ENCODE results near the gene SLC24A3. TPM values are rescaled to one million over a fixed set of nuclear protein-coding genes. Genes with fewer than 3 reads are reported as not detected.

SLC24A3 gene
- total RNA-seq, 1 donor from 2014 or later: 0.79 TPM

DNA sequence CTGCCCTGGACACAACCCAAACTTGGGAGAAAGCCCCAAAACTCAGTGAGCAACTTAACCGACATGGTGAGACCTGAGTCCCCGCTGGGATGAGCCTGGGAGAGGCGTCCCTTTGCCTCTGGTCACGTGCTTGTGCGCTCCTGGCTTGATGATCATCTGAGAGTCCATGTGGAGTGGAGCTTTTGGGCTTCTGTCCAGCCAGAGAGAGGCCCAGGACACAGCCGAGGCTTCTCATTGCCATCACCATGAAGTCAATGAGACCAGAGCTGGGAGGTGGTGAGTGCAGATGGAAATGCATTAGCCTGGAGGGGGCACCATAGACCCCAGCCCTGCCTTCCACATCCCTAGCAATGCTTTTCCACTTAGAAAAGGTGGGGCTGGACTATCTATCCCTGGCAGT lies 250.0 kb downstream of the SLC24A3 start:
- Mint-ChIP-seq H3K4me3 (ENCODE audit: unreplicated experiment) (no peak overlapping the region), H3K9me3 (ENCODE audit: unreplicated experiment) (no peaks in the 10 kb centered on the region), H3K36me3 (ENCODE audit: low read depth, unreplicated experiment) (no peaks in the 10 kb centered on the region), H3K27ac (ENCODE audit: unreplicated experiment) (no peak overlapping the region), H3K27me3 (ENCODE audit: low read depth, unreplicated experiment) (peaks cover 3% of the 10 kb centered on the region), H3K4me1 (ENCODE audit: low read depth, unreplicated experiment) (no peaks in the 10 kb centered on the region)
- H4K20me1 ChIP-seq (ENCODE audit: insufficient read depth, low read length): no peaks in the 10 kb centered on the region
- H3K4me2 ChIP-seq (ENCODE audit: low read length): no peak overlapping the region
- no peak overlapping the region for H3K4me3 ChIP-seq (ENCODE audit: insufficient read depth, low read depth, low read length)
- no peaks in the 10 kb centered on the region for H3K27me3 ChIP-seq (ENCODE audit: insufficient read depth, low read length)
- H3K4me1 ChIP-seq (ENCODE audit: insufficient read depth, low read length): no peaks in the 10 kb centered on the region
- H3K27ac ChIP-seq (ENCODE audit: low read depth, low read length): no peak overlapping the region
- no peaks in the 10 kb centered on the region for H3K9me3 ChIP-seq (ENCODE audit: insufficient read depth, low read depth, low read length)
- no peak overlapping the region for H3K9ac ChIP-seq (ENCODE audit: low read length)
- no peak overlapping the region for H2AFZ ChIP-seq (ENCODE audit: low read depth, low read length)
- no peak for DNase-seq (ENCODE audit: low read depth)
- no peaks in the 10 kb centered on the region for H3K36me3 ChIP-seq (ENCODE audit: insufficient read depth, low read length)
- no peak for FAIRE-seq
- H3K79me2 ChIP-seq (ENCODE audit: insufficient read depth, low read length): no peaks in the 10 kb centered on the region
- no peak for TF ChIP-seq CTCF (IDR thresholded peaks at IDR 0.05; ENCODE audit: insufficient read depth, low read depth, low read length)
- no peak for TF ChIP-seq EZH2 (IDR thresholded peaks at IDR 0.05; ENCODE audit: insufficient read depth, low read length)

DNA sequence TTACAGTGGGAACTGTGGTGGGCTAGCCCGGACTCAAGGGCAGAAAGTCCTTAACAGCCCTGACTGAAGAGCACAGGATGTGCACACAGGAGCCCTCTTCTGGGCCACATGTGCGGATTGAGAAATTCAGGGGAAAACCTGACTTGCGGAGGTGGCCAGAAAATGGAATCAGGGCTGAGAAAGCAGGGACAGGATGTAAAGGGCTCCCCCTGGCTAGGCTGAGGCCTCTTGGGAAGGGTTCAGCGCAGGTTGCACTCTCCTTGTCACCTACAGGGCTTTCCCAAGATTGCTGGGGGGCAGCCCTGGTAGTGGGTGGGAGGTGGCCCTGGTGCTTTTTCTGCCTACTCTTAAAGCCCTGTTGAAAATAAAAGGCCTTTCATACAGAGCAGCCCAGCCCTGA lies 251.2 kb downstream of the SLC24A3 start:
- no peaks in the 10 kb centered on the region for H3K4me1 ChIP-seq (ENCODE audit: insufficient read depth, low read length)
- FAIRE-seq: no peak

More for the DNA sequence above, 251.2 kb downstream of the SLC24A3 start:
- Mint-ChIP-seq H3K36me3 (ENCODE audit: low read depth, unreplicated experiment) (no peaks in the 10 kb centered on the region), H3K9me3 (ENCODE audit: unreplicated experiment) (peaks cover under 1% of the 10 kb centered on the region), H3K27ac (ENCODE audit: unreplicated experiment) (no peak overlapping the region), H3K4me3 (ENCODE audit: unreplicated experiment) (no peak overlapping the region), H3K27me3 (ENCODE audit: low read depth, unreplicated experiment) (peaks cover 9% of the 10 kb centered on the region), H3K4me1 (ENCODE audit: low read depth, unreplicated experiment) (no peaks in the 10 kb centered on the region)
- Histone ChIP-seq H3K27ac (ENCODE audit: low read depth, low read length) (no peak overlapping the region), H3K9me3 (ENCODE audit: insufficient read depth, low read depth, low read length) (no peaks in the 10 kb centered on the region), H3K4me2 (ENCODE audit: low read length) (no peak overlapping the region), H4K20me1 (ENCODE audit: insufficient read depth, low read length) (no peaks in the 10 kb centered on the region), H3K4me3 (ENCODE audit: insufficient read depth, low read depth, low read length) (no peak overlapping the region), H3K79me2 (ENCODE audit: insufficient read depth, low read length) (no peaks in the 10 kb centered on the region), H2AFZ (ENCODE audit: low read depth, low read length) (no peak overlapping the region), H3K27me3 (ENCODE audit: insufficient read depth, low read length) (no peaks in the 10 kb centered on the region), H3K36me3 (ENCODE audit: insufficient read depth, low read length) (no peaks in the 10 kb centered on the region), H3K9ac (ENCODE audit: low read length) (no peak overlapping the region)
- TF ChIP-seq EZH2 (IDR thresholded peaks at IDR 0.05; ENCODE audit: insufficient read depth, low read length): no peak
- no peak for TF ChIP-seq CTCF (IDR thresholded peaks at IDR 0.05; ENCODE audit: insufficient read depth, low read depth, low read length)
- DNase-seq (ENCODE audit: low read depth): no peak

All from astrocyte (in vitro differentiated cells and primary cell).